Measurements from ENCODE around the gene SPACA9. TPM values are rescaled to one million over a fixed set of nuclear protein-coding genes. Genes with fewer than 3 reads are reported as not detected.

Gene SPACA9
- total RNA-seq, 2 donors from 2014 or later = 2.2 to 8.1 TPM

DNA sequence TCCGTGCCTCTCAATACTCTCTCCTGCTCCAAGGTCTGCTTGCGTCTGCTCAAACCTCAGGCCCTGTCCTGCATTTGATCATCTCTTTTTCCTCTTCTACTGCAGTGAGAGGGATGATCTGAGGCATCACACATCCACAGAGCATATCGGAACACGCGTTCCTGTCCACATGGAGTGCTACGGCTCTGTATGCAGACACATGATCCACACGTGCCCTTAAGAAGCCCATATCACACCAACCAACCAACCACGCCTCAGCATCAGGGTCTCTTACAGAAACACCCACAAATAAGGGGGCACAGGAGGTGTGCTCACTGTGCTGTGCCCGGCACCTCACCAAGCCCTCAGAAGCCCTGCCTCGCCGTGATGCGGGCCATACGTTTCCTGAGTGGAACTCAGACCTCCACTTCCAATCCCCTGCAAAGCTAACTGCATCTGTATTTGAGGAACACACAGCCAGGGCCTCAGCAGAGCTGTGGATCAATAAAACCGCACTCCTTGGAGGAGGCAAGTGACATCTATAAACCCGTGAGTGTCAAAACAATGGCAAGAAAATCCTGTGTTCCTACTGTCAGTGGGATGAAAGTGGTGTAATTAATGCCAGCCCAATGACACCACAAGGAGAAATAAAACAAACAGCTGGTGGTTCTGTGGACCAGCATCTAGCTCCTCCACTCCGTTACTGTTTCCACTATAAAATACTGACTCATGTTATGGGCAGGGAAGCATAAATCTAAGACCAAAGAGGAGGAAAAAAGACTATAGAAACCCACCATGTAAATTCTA is 41.0 kb upstream of the SPACA9 start:
- TF ChIP-seq, protein P1, sequence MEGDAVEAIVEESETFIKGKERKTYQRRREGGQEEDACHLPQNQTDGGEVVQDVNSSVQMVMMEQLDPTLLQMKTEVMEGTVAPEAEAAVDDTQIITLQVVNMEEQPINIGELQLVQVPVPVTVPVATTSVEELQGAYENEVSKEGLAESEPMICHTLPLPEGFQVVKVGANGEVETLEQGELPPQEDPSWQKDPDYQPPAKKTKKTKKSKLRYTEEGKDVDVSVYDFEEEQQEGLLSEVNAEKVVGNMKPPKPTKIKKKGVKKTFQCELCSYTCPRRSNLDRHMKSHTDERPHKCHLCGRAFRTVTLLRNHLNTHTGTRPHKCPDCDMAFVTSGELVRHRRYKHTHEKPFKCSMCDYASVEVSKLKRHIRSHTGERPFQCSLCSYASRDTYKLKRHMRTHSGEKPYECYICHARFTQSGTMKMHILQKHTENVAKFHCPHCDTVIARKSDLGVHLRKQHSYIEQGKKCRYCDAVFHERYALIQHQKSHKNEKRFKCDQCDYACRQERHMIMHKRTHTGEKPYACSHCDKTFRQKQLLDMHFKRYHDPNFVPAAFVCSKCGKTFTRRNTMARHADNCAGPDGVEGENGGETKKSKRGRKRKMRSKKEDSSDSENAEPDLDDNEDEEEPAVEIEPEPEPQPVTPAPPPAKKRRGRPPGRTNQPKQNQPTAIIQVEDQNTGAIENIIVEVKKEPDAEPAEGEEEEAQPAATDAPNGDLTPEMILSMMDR (IDR thresholded peaks at IDR 0.05) = no peak
- H3K36me3 ChIP-seq = no peaks in the 10 kb centered on the region
- DNase-seq (ENCODE audit: low spot score) (no peak), ATAC-seq (ENCODE audit: insufficient number of reproducible peaks, low FRiP score, low read depth) (no peak)
- no peaks in the 10 kb centered on the region for H3K9me3 ChIP-seq
- no peak overlapping the region for H3K4me3 ChIP-seq
- no peak overlapping the region for H3K27ac ChIP-seq
- no peaks in the 10 kb centered on the region for H3K4me1 ChIP-seq (ENCODE audit: control insufficient read depth in 1 of 2, low read depth in 2 of 2)
- H3K27me3 ChIP-seq (replicated peaks; ENCODE audit: insufficient read depth) = no peaks in the 10 kb centered on the region

DNA sequence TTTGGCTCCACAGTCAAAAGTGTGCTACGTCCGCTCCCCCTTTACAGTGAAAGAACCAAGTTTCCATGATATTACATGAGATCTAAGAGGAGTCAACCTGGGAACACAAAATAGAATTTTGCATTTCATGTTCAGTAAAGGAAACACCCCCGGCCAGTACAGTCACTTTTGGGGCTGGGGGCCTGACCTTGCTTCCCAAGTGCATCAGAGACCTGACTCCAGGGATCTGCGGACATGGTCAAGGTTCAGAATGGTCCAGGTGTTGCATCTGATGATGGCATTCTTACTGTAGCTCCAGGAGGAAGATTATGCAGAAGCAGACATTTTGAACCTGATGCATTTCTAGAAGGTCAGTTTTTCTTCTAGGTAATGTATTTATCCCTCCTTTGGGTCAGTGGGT is 40.4 kb upstream of the SPACA9 start:
- Histone ChIP-seq H3K36me3 (no peaks in the 10 kb centered on the region), H3K9me3 (no peaks in the 10 kb centered on the region), H3K27ac (no peak overlapping the region), H3K4me3 (no peak overlapping the region), H3K4me1 (ENCODE audit: control insufficient read depth in 1 of 2, low read depth in 2 of 2) (no peaks in the 10 kb centered on the region), H3K27me3 (replicated peaks; ENCODE audit: insufficient read depth) (no peaks in the 10 kb centered on the region)
- DNase-seq (ENCODE audit: low spot score) = no peak
- TF ChIP-seq, protein P1 (IDR thresholded peaks at IDR 0.05) = no peak
- ATAC-seq (ENCODE audit: insufficient number of reproducible peaks, low FRiP score, low read depth) = no peak

DNA sequence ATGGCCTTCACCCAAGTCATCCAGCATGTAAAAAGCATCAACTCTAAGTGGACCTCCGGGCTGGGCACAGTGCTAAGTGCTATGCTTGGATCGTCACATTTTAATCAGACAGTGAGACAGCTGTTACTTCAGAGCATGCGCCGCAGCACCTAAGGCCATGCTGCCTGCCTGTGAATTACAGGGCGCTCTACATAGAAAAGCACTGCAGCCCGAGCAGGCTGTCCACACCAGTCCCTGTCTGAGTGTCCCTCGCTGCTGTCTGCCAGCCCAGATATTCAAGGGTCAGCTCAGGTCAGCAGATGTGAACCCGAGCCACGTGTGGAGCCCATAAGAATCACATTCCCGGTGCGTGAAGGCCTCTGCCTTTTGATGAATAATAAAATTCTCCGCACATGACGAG is 37.7 kb upstream of the SPACA9 start:
- TF ChIP-seq, protein P1 (IDR thresholded peaks at IDR 0.05) = no peak
- no peaks in the 10 kb centered on the region for H3K36me3 ChIP-seq
- H3K27ac ChIP-seq = no peak overlapping the region
- no peaks in the 10 kb centered on the region for H3K9me3 ChIP-seq
- ATAC-seq (ENCODE audit: insufficient number of reproducible peaks, low FRiP score, low read depth) (no peak), DNase-seq (ENCODE audit: low spot score) (no peak)
- no peaks in the 10 kb centered on the region for H3K4me1 ChIP-seq (ENCODE audit: control insufficient read depth in 1 of 2, low read depth in 2 of 2)
- no peak overlapping the region for H3K4me3 ChIP-seq
- H3K27me3 ChIP-seq (replicated peaks; ENCODE audit: insufficient read depth) = no peaks in the 10 kb centered on the region

DNA sequence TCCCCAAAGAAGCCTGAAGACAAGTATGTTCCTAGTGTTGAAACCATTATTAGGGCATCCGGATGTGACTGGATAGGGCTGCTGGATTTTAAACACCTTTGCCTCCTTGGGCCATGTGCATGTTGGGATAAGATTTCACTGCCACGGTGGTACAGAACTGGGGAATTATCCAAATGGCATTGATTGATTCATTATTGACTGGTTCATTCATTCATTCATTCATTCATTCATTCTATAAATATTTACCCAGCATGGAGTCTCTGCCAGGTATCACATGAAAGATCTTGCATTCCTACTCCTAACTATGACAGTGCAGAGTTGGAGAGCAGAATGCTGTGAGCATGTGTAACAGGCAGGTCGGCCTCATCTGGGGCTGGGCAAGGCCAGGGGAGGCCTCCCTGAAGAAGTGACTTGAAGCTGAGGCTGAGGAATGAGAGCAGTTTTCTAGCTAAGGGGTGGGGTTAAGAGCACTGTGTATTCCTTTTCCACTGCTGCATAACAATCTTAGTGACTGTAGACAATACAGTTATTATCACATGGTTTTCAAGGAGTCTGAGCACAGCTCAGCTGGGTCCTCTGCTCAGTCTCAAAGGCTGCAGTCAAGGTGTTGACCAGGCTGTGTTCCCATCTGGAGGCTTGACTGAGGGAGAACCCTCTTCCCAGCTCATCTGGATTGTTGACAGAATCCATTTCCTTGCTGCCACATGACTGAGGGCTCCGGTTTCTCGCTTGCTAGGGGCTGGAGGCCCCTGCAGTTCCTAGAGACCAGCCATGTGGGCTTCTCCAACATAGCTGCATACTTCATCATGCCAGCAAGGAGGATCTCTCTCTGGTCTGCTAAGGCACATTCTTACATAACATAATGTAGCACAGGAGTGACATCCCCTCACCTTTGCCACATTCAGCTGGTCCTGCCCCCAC is 36.3 kb upstream of the SPACA9 start:
- Histone ChIP-seq H3K4me3 (no peak overlapping the region), H3K4me1 (ENCODE audit: control insufficient read depth in 1 of 2, low read depth in 2 of 2) (no peaks in the 10 kb centered on the region), H3K36me3 (no peaks in the 10 kb centered on the region), H3K27me3 (replicated peaks; ENCODE audit: insufficient read depth) (no peaks in the 10 kb centered on the region), H3K27ac (no peak overlapping the region), H3K9me3 (no peaks in the 10 kb centered on the region)
- TF ChIP-seq, protein P1 (IDR thresholded peaks at IDR 0.05) = no peak
- DNase-seq (ENCODE audit: low spot score) (no peak), ATAC-seq (ENCODE audit: insufficient number of reproducible peaks, low FRiP score, low read depth) (no peak)

Data from thoracic aorta (tissue), 2 donors.